HUDEP-2 (cell line): ENCODE measurements around the gene RGS10.
"Not testable (repeated sequence)": the region's sequence is repeated elsewhere in the genome, so short reads cannot be mapped to it uniquely, and the experiment has no call there.

ENCODE experiments used
- DNase-seq, 76 experiments: peaks; one replicate each; lab custom pipeline; 2025; ENCODE audit not compliant: unreplicated experiment in 76 of 76; lab: John Stamatoyannopoulos, UW

The RGS10 gene

DNA sequence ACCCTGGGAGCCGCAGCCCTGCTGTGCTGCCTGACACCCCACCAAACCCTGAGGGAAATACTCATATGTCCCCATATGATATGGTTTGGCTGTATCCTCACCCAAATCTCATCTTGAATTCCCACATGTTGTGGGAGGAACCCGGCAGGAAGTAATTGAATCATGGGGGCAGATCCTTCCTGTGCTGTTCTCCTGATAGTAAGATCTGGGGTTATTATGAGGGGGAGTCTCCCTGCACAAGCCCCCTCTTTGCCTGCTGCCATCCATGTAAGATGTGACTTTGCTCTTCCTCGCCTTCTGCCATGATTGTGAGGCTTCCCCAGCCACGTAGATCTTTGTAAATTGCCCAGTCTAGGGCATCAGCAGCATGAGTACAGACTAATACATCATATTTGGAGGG is 68.7 kb downstream of the RGS10 start:
- no peak for DNase-seq

DNA sequence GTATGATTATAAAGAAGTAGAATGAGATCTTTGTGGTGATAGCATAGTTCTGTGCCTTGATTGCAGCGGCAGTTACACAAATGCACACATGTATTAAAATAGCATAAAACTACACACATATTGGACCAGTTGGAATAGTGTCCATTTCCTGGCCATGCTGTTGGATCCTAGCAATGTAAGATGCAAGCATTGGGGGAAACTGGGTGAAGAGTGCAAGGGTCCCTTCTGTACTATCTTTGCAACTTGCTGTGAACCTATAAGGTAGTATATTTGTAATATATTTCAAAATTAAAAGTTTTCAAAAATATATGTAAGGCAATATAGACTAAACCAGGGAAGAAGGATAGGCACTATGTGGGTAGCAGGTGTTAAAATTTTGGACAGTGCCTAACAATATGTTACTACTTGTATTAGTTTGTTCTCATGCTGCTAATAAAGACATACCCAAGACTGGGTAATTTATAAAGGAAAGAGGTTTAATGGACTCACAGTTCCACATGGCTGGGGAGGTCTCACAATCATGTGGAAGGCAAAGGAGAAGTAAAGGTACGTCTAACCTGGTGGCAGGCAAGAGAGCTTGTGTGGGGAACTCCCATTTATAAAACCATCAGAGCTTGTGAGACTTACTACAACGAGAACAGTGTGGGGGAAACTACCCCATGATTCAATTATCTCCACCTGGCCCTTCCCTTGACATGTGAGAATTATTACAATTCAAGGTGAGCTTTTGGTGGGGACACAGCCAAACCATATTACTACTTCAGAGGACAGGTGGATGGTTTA is 71.4 kb downstream of the RGS10 start:
- no peak for DNase-seq

DNA sequence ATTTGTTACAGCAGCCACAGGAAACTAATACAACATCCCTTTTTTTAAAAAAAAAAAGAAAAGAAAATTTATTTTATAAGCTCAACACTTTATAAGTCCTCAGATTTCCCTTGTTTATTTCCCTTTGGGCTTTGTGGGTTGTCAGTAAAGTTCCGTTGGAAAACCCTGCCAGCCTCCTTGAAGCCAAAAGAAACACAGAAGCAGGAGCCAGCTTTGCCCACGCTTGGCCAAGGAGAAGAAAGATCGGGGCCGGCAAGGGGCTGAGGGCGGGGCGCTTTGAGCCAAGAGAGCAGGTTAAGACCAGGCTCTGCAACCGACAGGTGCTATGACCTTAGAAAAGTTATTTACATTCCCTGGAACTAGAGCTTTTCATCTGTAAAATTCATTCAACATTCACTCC is 72.7 kb downstream of the RGS10 start:
- no peak for DNase-seq

DNA sequence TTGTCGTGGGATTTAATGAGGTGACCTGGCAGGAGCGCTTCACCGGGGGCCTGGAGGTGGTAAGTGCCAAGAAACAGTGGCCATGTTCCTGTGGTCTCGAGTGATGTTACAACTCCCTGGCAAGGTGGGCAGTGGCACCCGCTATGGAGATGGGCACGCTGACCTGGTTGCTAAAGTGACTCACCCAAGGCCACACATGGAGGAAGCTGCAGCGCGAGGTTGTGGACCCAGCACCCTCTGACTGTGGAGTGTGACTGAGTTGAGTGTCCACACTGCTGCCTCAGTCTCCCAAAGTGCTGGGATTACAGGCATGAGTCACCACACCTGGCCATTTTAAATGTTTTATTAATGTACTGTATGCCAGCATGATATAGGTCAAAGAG is 73.2 kb downstream of the RGS10 start:
- no peak for DNase-seq

DNA sequence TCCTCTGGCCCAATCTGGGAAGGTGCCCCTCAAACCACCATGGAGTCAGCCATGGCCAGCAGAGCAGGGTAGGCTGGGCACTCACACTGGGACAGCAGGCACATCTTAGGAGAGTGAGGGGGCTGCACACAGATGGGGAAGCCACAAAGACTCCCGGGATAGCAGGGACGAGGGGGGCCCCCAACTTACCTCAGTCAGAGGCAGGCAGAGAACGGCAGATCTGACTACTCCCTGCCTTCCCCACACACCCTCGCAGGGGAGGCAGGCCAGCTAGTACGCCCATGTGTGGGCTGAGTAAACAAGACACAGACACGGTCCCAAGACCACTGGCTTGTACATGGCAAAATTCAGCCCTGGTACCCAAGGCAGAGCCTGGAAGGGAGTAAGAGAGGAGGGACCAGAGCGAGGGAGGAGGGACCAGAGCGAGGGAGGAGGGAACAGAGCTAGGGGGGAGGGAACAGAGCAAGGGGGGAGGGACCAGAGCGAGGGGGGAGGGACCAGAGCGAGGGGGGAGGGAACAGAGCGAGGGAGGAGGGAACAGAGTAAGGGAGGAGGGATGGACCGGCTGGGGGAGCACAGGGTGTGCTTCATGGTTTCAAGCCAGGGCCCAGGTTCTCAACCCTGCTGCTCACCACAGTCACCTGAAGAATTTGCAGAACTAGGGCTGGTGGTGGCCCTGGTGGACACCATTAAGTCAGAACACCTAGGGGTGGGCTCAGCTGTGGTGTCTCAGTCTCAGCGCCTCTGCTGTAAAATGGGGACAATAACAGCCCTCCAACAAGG is 73.8 kb downstream of the RGS10 start:
- DNase-seq = peak in 1 of 76 experiments; percentile 2

DNA sequence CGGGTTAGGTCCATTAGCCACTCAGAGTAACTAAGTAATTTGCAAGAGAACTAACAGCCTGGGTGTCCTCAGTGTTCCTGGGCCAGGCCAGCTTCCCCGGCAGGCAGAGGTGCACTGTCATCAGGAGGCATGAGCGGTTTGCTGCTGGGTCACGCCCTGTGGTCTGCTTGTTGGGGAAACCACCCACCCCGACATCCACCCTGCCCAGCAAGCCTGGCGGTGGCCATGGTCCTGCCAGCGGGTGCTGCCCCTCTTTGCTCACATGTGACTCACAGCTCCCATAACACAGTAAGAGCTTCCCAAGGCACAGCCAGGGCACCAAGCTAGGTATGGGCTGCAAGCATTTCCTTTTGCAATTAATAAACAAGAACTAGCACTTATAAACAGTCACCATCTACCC is 75.9 kb downstream of the RGS10 start:
- peak in 30 of 76 experiments; percentile 3 to 35 (median 16) for DNase-seq

GRCh38 chr10:119466076-119466475 is 76.4 kb downstream of the RGS10 start:
- DNase-seq = no peak

GRCh38 chr10:119465085-119465484 is 77.4 kb downstream of the RGS10 start:
- no peak for DNase-seq

DNA sequence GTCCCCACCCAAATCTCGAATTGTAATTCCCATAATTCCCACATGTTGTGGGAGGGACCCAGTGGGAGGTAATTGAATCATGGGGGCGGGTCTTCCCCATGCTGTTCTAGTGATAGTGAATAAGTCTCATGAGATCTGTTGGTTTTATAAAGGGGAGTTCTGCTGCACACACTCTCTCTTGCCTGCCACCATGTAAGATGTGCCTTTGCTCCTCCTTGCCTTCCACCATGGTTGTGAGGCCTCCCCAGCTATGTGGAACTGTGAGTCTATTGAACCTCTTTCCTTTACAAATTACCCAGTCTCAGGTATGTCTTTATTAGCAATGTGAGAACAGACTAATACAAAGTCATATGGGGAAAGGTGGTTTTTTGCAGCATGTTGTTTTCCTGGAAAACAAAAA is 79.3 kb downstream of the RGS10 start:
- DNase-seq = not testable (repeated sequence)

DNA sequence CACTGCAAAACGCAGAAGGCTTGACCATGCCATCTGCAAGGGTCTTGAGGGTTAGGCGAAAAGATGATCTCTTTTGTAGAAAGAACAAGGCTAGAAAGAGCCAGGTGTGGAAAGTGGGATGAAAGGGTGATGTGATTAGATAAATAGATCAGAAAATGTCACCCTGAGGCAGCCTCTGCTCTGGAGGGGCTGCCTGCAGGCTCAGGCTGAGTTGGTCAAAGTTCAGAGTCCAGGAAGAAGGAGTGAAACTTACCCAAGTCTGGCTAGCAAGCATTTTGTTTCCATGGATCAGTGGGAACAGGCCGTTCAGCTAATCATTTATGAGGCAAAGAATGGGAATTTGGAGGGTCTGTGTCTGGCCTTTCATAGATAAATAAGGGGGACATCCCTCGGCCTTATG is 79.7 kb downstream of the RGS10 start:
- no peak for DNase-seq

GRCh38 chr10:119461923-119462322 is 80.6 kb downstream of the RGS10 start:
- no peak for DNase-seq

- no peak for DNase-seq
These were observed 81.1 kb downstream of the RGS10 start for GRCh38 chr10:119461380-119461779.

GRCh38 chr10:119460369-119461195 is 81.9 kb downstream of the RGS10 start:
- DNase-seq = no peak

GRCh38 chr10:119459681-119460340 is 82.7 kb downstream of the RGS10 start:
- DNase-seq = no peak

DNA sequence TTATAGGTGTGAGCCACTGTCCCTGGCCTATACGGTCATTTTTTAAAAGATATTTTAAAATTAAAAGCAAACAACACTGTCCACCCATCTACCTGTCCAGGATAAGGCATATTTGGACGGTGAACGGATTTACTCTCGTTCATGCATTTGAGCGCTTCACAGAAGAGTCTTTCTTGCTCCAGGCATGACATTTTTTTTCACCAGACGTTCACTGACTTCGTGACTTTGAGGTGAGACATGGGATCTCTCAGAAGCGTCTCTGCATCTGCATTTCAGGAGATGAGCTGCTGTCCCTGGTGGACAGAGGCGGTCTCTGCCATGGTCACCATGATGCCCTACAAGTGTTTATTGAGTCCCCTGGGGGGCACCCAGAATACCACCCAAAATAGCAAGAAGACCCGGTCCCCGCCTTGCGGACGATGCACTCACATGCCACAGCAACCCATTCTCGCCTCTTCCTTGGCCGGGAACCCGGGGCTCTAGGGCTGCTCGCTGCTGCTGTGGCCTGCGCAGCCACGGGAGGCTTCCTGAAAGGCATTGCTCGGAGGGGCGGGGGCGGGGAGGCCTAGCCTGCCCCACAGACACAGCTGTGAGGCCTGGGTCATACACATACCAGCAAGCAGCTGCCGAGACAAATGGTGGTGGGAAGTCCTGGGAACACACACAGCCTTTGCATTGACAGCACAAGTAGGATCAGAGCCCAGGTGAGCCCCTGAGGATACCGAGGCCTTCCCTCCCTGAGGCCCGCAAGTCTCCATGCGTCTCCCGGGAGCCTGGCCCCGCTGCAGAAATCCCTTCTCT is 84.4 kb downstream of the RGS10 start:
- DNase-seq = no peak

GRCh38 chr10:119456435-119456810 is 86.1 kb downstream of the RGS10 start:
- no peak for DNase-seq

GRCh38 chr10:119455609-119456434 is 86.7 kb downstream of the RGS10 start:
- no peak for DNase-seq

GRCh38 chr10:119454990-119455389 is 87.5 kb downstream of the RGS10 start:
- no peak for DNase-seq

GRCh38 chr10:119454316-119454715 is 88.2 kb downstream of the RGS10 start:
- DNase-seq = no peak
